ENCODE results near the gene KRCC1. TPM values are rescaled to one million over a fixed set of nuclear protein-coding genes. Genes with fewer than 3 reads are reported as not detected.
A peak's percentile ranks its signal among the peaks of the same experiment; 100 is the strongest.
"Not testable (repeated sequence)": the region's sequence is repeated elsewhere in the genome, so short reads cannot be mapped to it uniquely, and the experiment has no call there.

Gene KRCC1
- polyA plus RNA-seq, 3 donors from 2014 or later, result 31.1 to 36.6 (median 33.1) TPM

DNA sequence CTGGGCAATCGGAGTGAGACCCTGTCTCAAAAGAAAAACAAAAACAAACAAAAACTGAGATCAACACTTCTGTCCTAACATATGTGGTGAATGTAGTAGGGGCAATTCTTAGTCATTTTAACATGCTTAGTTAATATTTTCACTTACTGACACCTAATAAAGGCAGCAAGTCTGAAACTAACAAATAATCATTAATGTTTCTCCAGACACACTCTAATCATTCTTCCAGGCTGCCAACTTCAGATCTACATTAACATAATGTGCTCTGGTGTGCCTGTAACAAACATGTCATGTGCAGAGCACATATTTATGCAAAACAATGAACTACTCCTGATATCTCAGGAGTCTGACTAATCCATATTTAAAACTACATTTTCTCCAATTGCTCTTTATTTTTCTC, 6.0 kb downstream of the KRCC1 start:
- Mint-ChIP-seq H3K27ac (peak overlapping the region in 4 of 6 donors; percentile 2 to 53 (median 22)), H3K4me3 (no peak overlapping the region), H3K36me3 (peaks cover 0 to 5% (median 3%) of the 10 kb centered on the region in 3 donors), H3K27me3 (ENCODE audit: low read depth in 3 of 3) (peaks cover 0 to 4% (median 0%) of the 10 kb centered on the region in 3 donors), H3K4me1 (peaks cover 32 to 67% of the 10 kb centered on the region in 2 donors), H3K9me3 (no peaks in the 10 kb centered on the region)
- DNase-seq, result no peak

DNA sequence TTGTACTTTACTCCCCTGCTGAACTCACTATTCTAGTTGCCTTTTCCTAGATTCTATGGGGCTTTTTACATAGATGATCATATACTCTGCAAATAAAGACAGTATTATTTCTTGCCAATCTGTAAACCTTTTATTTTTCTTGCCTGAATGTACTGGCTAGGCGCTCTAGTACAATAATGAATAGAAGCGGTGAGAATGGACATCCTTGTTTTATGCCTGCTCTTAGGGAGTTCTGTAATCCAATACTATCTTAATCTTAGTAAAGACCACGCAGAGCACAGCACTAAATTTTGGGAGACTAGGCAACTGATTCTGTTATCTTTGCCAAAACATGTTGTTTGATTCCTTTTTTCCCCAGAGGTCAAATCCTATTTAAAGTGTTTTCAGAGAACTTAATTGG, 7.0 kb downstream of the KRCC1 start:
- H3K4me3 Mint-ChIP-seq, result no peak overlapping the region
- H3K36me3 Mint-ChIP-seq, result peaks cover 0 to 5% (median 3%) of the 10 kb centered on the region in 3 donors
- H3K9me3 Mint-ChIP-seq, result no peaks in the 10 kb centered on the region

GRCh38 chr2:88045561-88045960, 10.0 kb downstream of the KRCC1 start:
- peak overlapping the region in 2 of 6 donors; percentile 31 to 76 for H3K27ac Mint-ChIP-seq
- peaks cover 27 to 60% of the 10 kb centered on the region in 2 donors for H3K4me1 Mint-ChIP-seq
- H3K4me3 Mint-ChIP-seq; H3K36me3 Mint-ChIP-seq; H3K9me3 Mint-ChIP-seq; DNase-seq; H3K27me3 Mint-ChIP-seq (ENCODE audit: low read depth in 3 of 3): not testable (repeated sequence)

More for the DNA sequence above, 7.0 kb downstream of the KRCC1 start:
- DNase-seq, result no peak
- Mint-ChIP-seq H3K27me3 (ENCODE audit: low read depth in 3 of 3) (no peaks in the 10 kb centered on the region), H3K27ac (peak overlapping the region in 3 of 6 donors; percentile 9 to 57 (median 16)), H3K4me1 (peaks cover 24 to 56% of the 10 kb centered on the region in 2 donors)

- H3K27ac Mint-ChIP-seq, result peak overlapping the region in 1 of 6 donors; percentile 1
- no peak overlapping the region for H3K4me3 Mint-ChIP-seq
- no peak for DNase-seq
- H3K4me1 Mint-ChIP-seq, result peaks cover 33 to 54% of the 10 kb centered on the region in 2 donors
- H3K36me3 Mint-ChIP-seq, result peaks cover 0 to 3% (median 0%) of the 10 kb centered on the region in 3 donors
- H3K9me3 Mint-ChIP-seq, result no peaks in the 10 kb centered on the region
- H3K27me3 Mint-ChIP-seq (ENCODE audit: low read depth in 3 of 3), result no peaks in the 10 kb centered on the region
These were observed 13.1 kb downstream of the KRCC1 start for GRCh38 chr2:88042476-88042875.

DNA sequence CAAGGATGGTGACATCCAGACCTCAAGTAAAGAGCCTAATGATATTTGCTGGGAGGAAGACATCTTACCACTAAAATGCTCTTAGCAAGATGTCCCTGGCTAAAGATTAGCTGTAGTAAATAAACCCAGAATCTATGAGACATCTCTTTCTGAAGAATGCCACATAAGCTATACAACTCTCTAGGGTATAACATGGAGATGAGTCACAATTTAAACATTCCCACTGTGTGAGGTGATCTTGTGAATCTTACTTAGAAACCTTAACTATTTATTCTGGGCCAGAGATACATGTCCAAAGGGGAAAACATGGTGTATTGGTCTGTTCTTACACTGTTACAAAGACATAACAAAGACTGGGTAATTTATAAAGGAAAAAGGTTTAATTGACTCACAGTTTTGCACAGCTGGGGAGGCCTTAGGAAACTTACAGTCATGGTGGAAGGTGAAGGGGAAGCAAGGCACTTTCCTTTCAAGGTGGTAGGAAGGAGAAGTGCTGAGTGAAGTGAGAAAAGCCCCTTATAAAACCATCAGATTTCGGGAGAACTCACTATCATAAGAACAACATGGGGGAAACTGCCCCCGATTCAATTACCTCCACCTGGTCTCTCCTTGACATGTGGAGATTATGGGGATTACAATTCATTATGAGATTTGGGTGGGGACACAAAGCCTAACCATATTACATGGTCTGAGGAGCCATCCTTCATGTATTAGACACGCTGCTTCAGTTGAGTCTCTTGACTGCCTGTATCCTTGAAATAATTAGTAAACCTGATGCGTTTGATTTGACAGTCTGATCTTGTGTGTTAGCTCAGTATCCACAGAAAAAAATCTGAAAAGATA, 17.1 kb downstream of the KRCC1 start:
- Mint-ChIP-seq H3K27ac (peak overlapping the region in 2 of 6 donors; percentile 1 to 15), H3K27me3 (ENCODE audit: low read depth in 3 of 3) (no peaks in the 10 kb centered on the region), H3K4me3 (no peak overlapping the region), H3K9me3 (no peaks in the 10 kb centered on the region), H3K36me3 (peaks cover 4 to 14% (median 6%) of the 10 kb centered on the region in 3 donors), H3K4me1 (peaks cover 36 to 66% of the 10 kb centered on the region in 2 donors)
- no peak for DNase-seq

- Mint-ChIP-seq H3K4me1 (peaks cover 28 to 55% of the 10 kb centered on the region in 2 donors), H3K27me3 (ENCODE audit: low read depth in 3 of 3) (no peaks in the 10 kb centered on the region), H3K9me3 (no peaks in the 10 kb centered on the region), H3K4me3 (no peak overlapping the region), H3K36me3 (peaks cover 4 to 19% (median 7%) of the 10 kb centered on the region in 3 donors), H3K27ac (peak overlapping the region in 1 of 6 donors; percentile 33)
- no peak for DNase-seq
These were observed 19.0 kb downstream of the KRCC1 start for GRCh38 chr2:88036606-88037005.

- no peaks in the 10 kb centered on the region for H3K9me3 Mint-ChIP-seq
- no peak for DNase-seq
- peaks cover 28 to 51% of the 10 kb centered on the region in 2 donors for H3K4me1 Mint-ChIP-seq
- no peak overlapping the region for H3K4me3 Mint-ChIP-seq
- peaks cover 4 to 19% (median 7%) of the 10 kb centered on the region in 3 donors for H3K36me3 Mint-ChIP-seq
- no peaks in the 10 kb centered on the region for H3K27me3 Mint-ChIP-seq (ENCODE audit: low read depth in 3 of 3)
- peak overlapping the region in 1 of 6 donors; percentile 59 for H3K27ac Mint-ChIP-seq
These were observed 19.4 kb downstream of the KRCC1 start for GRCh38 chr2:88036182-88036581.

DNA sequence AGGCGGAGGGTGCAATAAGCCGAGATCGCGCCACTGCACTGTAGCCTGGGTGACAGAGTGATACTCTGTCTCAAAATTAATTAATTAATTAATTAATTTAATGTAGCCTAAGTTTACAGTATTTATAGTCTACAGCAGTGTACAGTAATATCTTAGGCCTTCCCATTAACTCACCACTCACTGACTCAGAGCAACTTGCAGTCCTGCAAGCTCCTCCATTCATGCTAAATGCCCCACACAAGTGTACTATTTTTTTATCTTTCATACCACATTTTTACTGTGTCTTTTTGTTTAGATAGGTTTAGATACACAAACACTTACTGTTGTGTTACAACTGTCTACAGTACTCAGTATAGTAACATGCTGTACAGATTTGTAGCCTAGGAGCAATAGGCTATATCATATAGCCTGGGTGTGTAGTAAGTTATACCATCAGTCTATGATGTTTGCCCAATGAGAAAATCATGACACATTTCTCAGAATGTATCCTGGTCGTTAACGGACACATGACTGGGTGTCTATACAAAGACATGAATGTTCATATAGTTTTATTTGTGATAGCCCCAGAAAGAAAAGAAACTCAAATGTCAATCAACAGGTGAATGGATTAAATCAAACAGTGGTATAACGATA, 23.4 kb downstream of the KRCC1 start:
- no peak overlapping the region for H3K4me3 Mint-ChIP-seq
- H3K27me3 Mint-ChIP-seq (ENCODE audit: low read depth in 3 of 3), result no peaks in the 10 kb centered on the region
- no peak overlapping the region for H3K27ac Mint-ChIP-seq
- peaks cover 17 to 41% (median 20%) of the 10 kb centered on the region in 3 donors for H3K36me3 Mint-ChIP-seq
- H3K9me3 Mint-ChIP-seq, result no peaks in the 10 kb centered on the region
- H3K4me1 Mint-ChIP-seq, result peaks cover 17 to 33% of the 10 kb centered on the region in 2 donors
- no peak for DNase-seq

DNA sequence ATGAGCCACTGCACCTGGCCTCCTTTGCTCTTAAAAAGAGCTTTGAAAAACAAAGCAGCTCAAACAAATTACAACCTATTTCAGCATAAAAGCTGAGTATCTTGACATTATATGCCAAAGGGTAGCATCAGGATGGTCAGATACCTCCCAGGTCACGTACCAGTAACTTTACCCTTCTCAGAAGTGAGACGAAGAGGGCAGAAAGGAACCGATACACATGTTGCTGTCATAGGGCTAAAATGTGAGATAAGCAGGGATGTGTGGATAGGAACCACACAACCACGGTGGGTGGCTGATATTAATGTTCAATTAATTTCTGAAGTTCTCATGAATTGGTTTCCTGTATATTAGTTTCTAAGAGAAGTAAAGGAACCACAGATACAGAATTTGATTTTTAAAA, 26.7 kb downstream of the KRCC1 start:
- Mint-ChIP-seq H3K27me3 (ENCODE audit: low read depth in 3 of 3) (no peaks in the 10 kb centered on the region), H3K9me3 (no peaks in the 10 kb centered on the region), H3K4me3 (no peak overlapping the region), H3K36me3 (peaks cover 13 to 38% (median 17%) of the 10 kb centered on the region in 3 donors), H3K4me1 (peaks cover 4 to 10% of the 10 kb centered on the region in 2 donors), H3K27ac (no peak overlapping the region)
- no peak for DNase-seq

- H3K27ac Mint-ChIP-seq, result peak overlapping the region; percentile 6 to 44 (median 26)
- H3K36me3 Mint-ChIP-seq, result peaks cover 13 to 34% (median 13%) of the 10 kb centered on the region in 3 donors
- no peaks in the 10 kb centered on the region for H3K27me3 Mint-ChIP-seq (ENCODE audit: low read depth in 3 of 3)
- peaks cover 4 to 10% of the 10 kb centered on the region in 2 donors for H3K4me1 Mint-ChIP-seq
- H3K4me3 Mint-ChIP-seq, result peak overlapping the region in 2 of 5 donors; percentile 3 to 22
- H3K9me3 Mint-ChIP-seq, result no peaks in the 10 kb centered on the region
- no peak for DNase-seq
These were observed 27.7 kb downstream of the KRCC1 start for GRCh38 chr2:88027697-88028389.

GRCh38 chr2:88024509-88024908, 31.1 kb downstream of the KRCC1 start:
- no peaks in the 10 kb centered on the region for H3K9me3 Mint-ChIP-seq
- no peak overlapping the region for H3K27ac Mint-ChIP-seq
- peaks cover 12 to 25% (median 13%) of the 10 kb centered on the region in 3 donors for H3K36me3 Mint-ChIP-seq
- no peak overlapping the region for H3K4me3 Mint-ChIP-seq
- no peak for DNase-seq
- H3K4me1 Mint-ChIP-seq, result peaks cover 4 to 10% of the 10 kb centered on the region in 2 donors
- no peaks in the 10 kb centered on the region for H3K27me3 Mint-ChIP-seq (ENCODE audit: low read depth in 3 of 3)

- H3K27ac Mint-ChIP-seq, result no peak overlapping the region
- H3K4me3 Mint-ChIP-seq, result no peak overlapping the region
- H3K27me3 Mint-ChIP-seq (ENCODE audit: low read depth in 3 of 3), result no peaks in the 10 kb centered on the region
- peaks cover 3 to 5% of the 10 kb centered on the region in 2 donors for H3K4me1 Mint-ChIP-seq
- peaks cover under 1 to 9% (median under 1%) of the 10 kb centered on the region in 3 donors for H3K36me3 Mint-ChIP-seq
- no peak for DNase-seq
- H3K9me3 Mint-ChIP-seq, result no peaks in the 10 kb centered on the region
These were observed 33.0 kb downstream of the KRCC1 start for GRCh38 chr2:88022669-88022921.

- H3K27me3 Mint-ChIP-seq (ENCODE audit: low read depth in 3 of 3), result peaks cover 7 to 9% (median 7%) of the 10 kb centered on the region in 3 donors
- H3K4me1 Mint-ChIP-seq, result peaks cover 19 to 22% of the 10 kb centered on the region in 2 donors
- no peaks in the 10 kb centered on the region for H3K36me3 Mint-ChIP-seq
- DNase-seq, result no peak
- H3K9me3 Mint-ChIP-seq, result no peaks in the 10 kb centered on the region
- no peak overlapping the region for H3K27ac Mint-ChIP-seq
- no peak overlapping the region for H3K4me3 Mint-ChIP-seq
These were observed 35.6 kb downstream of the KRCC1 start for GRCh38 chr2:88019985-88020384.

DNA sequence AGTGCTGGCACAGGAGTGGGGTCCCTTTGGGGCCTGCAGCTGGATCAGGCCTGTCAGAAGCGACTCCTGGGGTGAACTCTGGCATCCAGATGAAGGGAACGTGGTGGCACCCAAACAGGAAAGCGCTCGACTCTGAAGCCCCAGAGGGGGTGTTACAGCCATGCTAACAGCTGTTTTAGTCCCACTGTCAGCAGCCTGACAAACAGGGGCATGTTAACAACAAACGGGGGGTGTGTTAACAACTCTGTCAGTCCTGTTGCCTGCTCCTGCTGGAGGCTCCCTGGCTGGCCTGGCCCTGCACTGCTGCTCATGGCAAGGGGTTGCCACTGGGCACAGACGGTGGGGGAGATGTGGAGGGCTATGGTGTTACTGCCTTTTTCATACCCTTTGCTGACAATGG, 36.7 kb downstream of the KRCC1 start:
- peaks cover 19 to 22% of the 10 kb centered on the region in 2 donors for H3K4me1 Mint-ChIP-seq
- no peak for DNase-seq
- no peaks in the 10 kb centered on the region for H3K9me3 Mint-ChIP-seq
- H3K36me3 Mint-ChIP-seq, result no peaks in the 10 kb centered on the region
- no peak overlapping the region for H3K4me3 Mint-ChIP-seq
- peaks cover 7 to 9% (median 7%) of the 10 kb centered on the region in 3 donors for H3K27me3 Mint-ChIP-seq (ENCODE audit: low read depth in 3 of 3)
- H3K27ac Mint-ChIP-seq, result no peak overlapping the region
